Measurements from ENCODE around the gene MAL. TPM values are rescaled to one million over a fixed set of nuclear protein-coding genes. Genes with fewer than 3 reads are reported as not detected.

MAL gene
- total and polyA plus RNA-seq, 2 of the 8 experiments (the other 6 are each of a cell fraction or from before 2014, with no cell fraction given): not detected

DNA sequence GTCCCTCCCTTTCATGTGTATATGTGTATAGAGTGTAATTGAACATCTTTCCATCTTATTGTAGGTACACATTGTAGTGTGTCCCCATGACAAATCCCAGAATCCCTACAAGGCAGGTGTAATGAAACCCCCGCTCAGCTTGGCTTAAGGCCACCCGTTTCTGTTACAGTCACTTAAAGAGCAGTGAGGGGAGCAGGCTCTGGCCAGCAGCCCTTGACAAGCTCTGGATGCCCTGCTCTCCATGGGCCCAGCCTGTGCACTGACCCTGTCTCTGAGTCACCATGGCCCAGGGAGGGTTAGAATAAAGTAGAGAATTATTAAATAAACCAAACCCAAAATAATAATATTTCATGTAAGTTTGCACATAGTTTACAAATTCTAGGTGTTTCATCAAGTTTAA, 17.2 kb upstream of the MAL start:
- Histone ChIP-seq H3K18ac (ENCODE audit: extremely low read depth, low read length) (no peak overlapping the region), H3K4me3 (ENCODE audit: extremely low read depth in 1 of 4, insufficient read depth in 2 of 4, low read depth in 3 of 4, low read length in 4 of 4) (no peak overlapping the region), H3K9ac (replicated peaks in 1 of 4; ENCODE audit: extremely low read depth in 1 of 4, low read depth in 3 of 4, low read length in 3 of 4) (no peak overlapping the region), H2AK5ac (ENCODE audit: low read depth, low read length) (no peak overlapping the region), H3K27me3 (replicated peaks in 1 of 4; ENCODE audit: control insufficient read depth in 3 of 4, extremely low read depth in 1 of 4, insufficient read depth in 3 of 4, low read length in 3 of 4) (no peaks in the 10 kb centered on the region), H2BK120ac (replicated peaks; ENCODE audit: low read depth, low read length) (no peak overlapping the region), H4K5ac (ENCODE audit: insufficient read length, low read depth, low read length) (no peak overlapping the region), H3K4me2 (ENCODE audit: insufficient read depth in 1 of 2, low read depth in 2 of 2, low read length in 2 of 2) (no peak overlapping the region), H3K79me1 (ENCODE audit: low read depth, low read length) (no peaks in the 10 kb centered on the region), H3K36me3 (ENCODE audit: control insufficient read depth in 2 of 4, insufficient read depth in 4 of 4, low read length in 3 of 4) (no peaks in the 10 kb centered on the region), H3K23me2 (ENCODE audit: low read depth, low read length) (no peaks in the 10 kb centered on the region), H3K4me1 (replicated peaks in 1 of 4; ENCODE audit: control insufficient read depth in 3 of 4, insufficient read depth in 4 of 4, low read length in 3 of 4) (peaks cover 0 to 3% (median 0%) of the 10 kb centered on the region in 4 experiments; a peak in 1 of 7 replicates), H2BK20ac (ENCODE audit: low read length) (no peak overlapping the region), H3K23ac (ENCODE audit: insufficient read length) (no peak overlapping the region), H3K9me3 (ENCODE audit: insufficient read depth in 2 of 2, low read depth in 1 of 2, low read length in 1 of 2) (peaks cover 69 to 90% of the 10 kb centered on the region in 2 experiments), H4K91ac (replicated peaks; ENCODE audit: insufficient read length, low read length) (no peak overlapping the region), H4K8ac (ENCODE audit: extremely low read depth, insufficient read depth, low read length) (no peak overlapping the region), H3K79me2 (ENCODE audit: control insufficient read depth in 1 of 2, insufficient read depth in 2 of 2, low read length in 2 of 2) (no peaks in the 10 kb centered on the region), H2BK5ac (ENCODE audit: low read depth, low read length) (no peak overlapping the region), H2AFZ (ENCODE audit: low read length) (no peak overlapping the region), H3K14ac (ENCODE audit: insufficient read length) (no peak overlapping the region), H2BK12ac (ENCODE audit: low read depth, low read length) (no peak overlapping the region), H3K4ac (replicated peaks; ENCODE audit: insufficient read length, low read depth, low read length) (no peak overlapping the region), H3K56ac (replicated peaks; ENCODE audit: insufficient read length, low read depth, low read length) (no peak overlapping the region), H3K27ac (ENCODE audit: low read depth, low read length) (no peak overlapping the region), H2BK15ac (ENCODE audit: low read length) (no peak overlapping the region), H4K20me1 (replicated peaks in 1 of 2; ENCODE audit: control insufficient read depth in 1 of 2, insufficient read depth in 2 of 2, low read length in 2 of 2) (no peaks in the 10 kb centered on the region)
- TF ChIP-seq TBP (IDR thresholded peaks at IDR 0.05; ENCODE audit: low read depth, low read length) (no peak), SP4 (IDR thresholded peaks at IDR 0.05; ENCODE audit: low read length) (no peak), YY1 (IDR thresholded peaks at IDR 0.05; ENCODE audit: low read depth, low read length) (no peak), NRF1 (IDR thresholded peaks at IDR 0.05; ENCODE audit: low read depth, low read length) (no peak), PHF8 (conservative IDR thresholded peaks at IDR 0.05; ENCODE audit: low read depth, low read length) (no peak), SIN3A (conservative IDR thresholded peaks at IDR 0.05 in 1 of 2, IDR thresholded peaks at IDR 0.05 in 1 of 2; ENCODE audit: low read depth in 1 of 2, low read length in 2 of 2) (no peak), JUN (IDR thresholded peaks at IDR 0.05; ENCODE audit: low read depth, low read length) (no peak)
- WGBS, 2 experiments (ENCODE audit: extremely low coverage in 1 of 2, insufficient coverage in 1 of 2, insufficient read length in 1 of 2, insufficient replicate concordance in 2 of 2, low coverage in 1 of 2, low lambda C conversion rate in 2 of 2, missing lambda C conversion rate in 1 of 2): 73% methylated on average over 2 of the region's 2 CpGs; no CpG with 5 or more reads in 1 of the 2 experiments
- no peak for FAIRE-seq
- POLR2A ChIA-PET (ENCODE audit: partially characterized antibody): no interaction called here
- CTCF ChIA-PET (ENCODE audit: partially characterized antibody): no interaction called here
- no peak for DNase-seq (ENCODE audit: low read depth in 1 of 2, low spot score in 2 of 2)

All from H1 (cell line).